Measurements from ENCODE around the gene TSHZ3. TPM values are rescaled to one million over a fixed set of nuclear protein-coding genes. Genes with fewer than 3 reads are reported as not detected.

Gene TSHZ3
- total and polyA plus RNA-seq, 12 donors, result 2.6 to 9.3 (median 7.8) TPM

GRCh38 chr19:31346184-31347059 is 2.8 kb downstream of the TSHZ3 start:
- Histone ChIP-seq H3K27ac (no peak overlapping the region), H3K4me3 (no peak overlapping the region), H3K4me1 (replicated peaks in 1 of 2) (peaks cover 4 to 23% of the 10 kb centered on the region in 2 donors), H3K27me3 (no peaks in the 10 kb centered on the region), H3K36me3 (replicated peaks in 1 of 2) (no peaks in the 10 kb centered on the region), H3K9me3 (replicated peaks in 1 of 3) (no peaks in the 10 kb centered on the region)
- DNase-seq, result no peak
- 76 to 86% (median 81%) methylated on average over 8 of the region's 8 CpGs for WGBS, 4 donors
- intact Hi-C loops (cut with DNase I), result no loop called here
- TF ChIP-seq, protein P1, sequence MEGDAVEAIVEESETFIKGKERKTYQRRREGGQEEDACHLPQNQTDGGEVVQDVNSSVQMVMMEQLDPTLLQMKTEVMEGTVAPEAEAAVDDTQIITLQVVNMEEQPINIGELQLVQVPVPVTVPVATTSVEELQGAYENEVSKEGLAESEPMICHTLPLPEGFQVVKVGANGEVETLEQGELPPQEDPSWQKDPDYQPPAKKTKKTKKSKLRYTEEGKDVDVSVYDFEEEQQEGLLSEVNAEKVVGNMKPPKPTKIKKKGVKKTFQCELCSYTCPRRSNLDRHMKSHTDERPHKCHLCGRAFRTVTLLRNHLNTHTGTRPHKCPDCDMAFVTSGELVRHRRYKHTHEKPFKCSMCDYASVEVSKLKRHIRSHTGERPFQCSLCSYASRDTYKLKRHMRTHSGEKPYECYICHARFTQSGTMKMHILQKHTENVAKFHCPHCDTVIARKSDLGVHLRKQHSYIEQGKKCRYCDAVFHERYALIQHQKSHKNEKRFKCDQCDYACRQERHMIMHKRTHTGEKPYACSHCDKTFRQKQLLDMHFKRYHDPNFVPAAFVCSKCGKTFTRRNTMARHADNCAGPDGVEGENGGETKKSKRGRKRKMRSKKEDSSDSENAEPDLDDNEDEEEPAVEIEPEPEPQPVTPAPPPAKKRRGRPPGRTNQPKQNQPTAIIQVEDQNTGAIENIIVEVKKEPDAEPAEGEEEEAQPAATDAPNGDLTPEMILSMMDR (IDR thresholded peaks at IDR 0.05), result no peak
- TF ChIP-seq POLR2A (IDR thresholded peaks at IDR 0.05), result no peak

- Histone ChIP-seq H3K36me3 (replicated peaks in 1 of 2) (no peaks in the 10 kb centered on the region), H3K27me3 (no peaks in the 10 kb centered on the region), H3K27ac (no peak overlapping the region), H3K4me3 (no peak overlapping the region), H3K9me3 (replicated peaks in 1 of 3) (no peaks in the 10 kb centered on the region), H3K4me1 (replicated peaks in 1 of 2) (peaks cover 4 to 41% of the 10 kb centered on the region in 2 donors)
- intact Hi-C loops (cut with DNase I), result no loop called here
- WGBS, 4 donors, result 67 to 73% (median 70%) methylated on average over 9 of the region's 9 CpGs
- no peak for TF ChIP-seq POLR2A (IDR thresholded peaks at IDR 0.05)
- DNase-seq, result no peak
Observed at GRCh38 chr19:31344403-31344802, 4.8 kb downstream of the TSHZ3 start.

- intact Hi-C loops (cut with DNase I), result no loop called here
- TF ChIP-seq POLR2A (IDR thresholded peaks at IDR 0.05), result no peak
- TF ChIP-seq, protein P1 (IDR thresholded peaks at IDR 0.05), result no peak
- 91 to 94% (median 92%) methylated on average over 5 of the region's 5 CpGs for WGBS, 4 donors
- H3K4me3 ChIP-seq, result no peak overlapping the region
- DNase-seq, result peak in 1 of 7 donors; percentile 0
- H3K9me3 ChIP-seq (replicated peaks in 1 of 3), result no peaks in the 10 kb centered on the region
- no peaks in the 10 kb centered on the region for H3K27me3 ChIP-seq
- peaks cover 0 to 40% of the 10 kb centered on the region in 2 donors for H3K4me1 ChIP-seq (replicated peaks in 1 of 2)
- no peaks in the 10 kb centered on the region for H3K36me3 ChIP-seq (replicated peaks in 1 of 2)
- no peak overlapping the region for H3K27ac ChIP-seq
Observed at GRCh38 chr19:31342926-31343325, 6.3 kb downstream of the TSHZ3 start.

DNA sequence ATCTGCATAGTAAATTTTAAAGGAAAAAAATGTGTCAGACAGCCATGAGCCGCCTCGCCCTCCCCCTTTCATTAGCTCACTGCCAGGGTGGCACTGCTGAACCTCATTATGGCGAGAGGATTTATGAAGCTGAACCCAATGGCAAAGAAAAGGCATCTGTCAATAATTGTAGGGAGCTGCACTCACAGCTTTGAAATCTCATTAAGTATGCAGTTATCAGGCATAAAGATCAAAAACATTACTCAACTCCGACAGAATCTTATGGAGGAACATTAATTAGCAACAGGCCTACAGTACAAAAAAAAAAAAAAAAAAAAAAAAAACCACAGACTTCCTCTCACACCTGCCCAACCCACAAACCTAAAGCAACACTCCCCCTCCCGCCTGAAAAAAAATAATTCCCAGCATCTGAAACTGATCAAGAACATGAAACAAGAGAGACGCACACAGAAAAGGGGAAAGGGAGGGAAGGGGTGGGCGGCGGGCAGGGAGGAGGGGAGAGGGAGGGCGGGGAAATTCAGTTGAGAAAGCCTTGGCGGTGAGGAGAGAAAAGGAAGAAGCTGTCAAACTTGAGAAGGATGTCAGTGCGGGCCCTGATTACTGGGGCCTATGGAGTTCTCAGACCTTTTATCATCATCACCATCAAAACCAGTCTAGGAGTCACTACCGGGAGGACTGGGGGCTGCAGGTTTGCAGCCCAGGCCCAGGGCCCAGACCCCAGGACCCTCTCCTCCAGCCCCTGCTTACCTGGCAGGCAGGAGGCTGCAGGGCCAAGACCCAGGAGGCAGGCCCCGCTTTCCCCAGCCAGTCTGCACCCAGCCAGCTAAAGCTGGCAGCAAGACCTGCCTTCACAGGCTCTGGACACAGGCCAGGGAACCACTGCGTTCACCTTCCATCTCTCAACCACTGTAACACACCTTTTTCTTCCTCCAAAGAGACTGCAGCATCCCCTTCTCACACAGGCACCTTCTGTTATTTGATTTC is 8.9 kb downstream of the TSHZ3 start:
- DNase-seq, result peak in 1 of 7 donors; percentile 16
- intact Hi-C loops (cut with DNase I), result no loop called here
- no peak for TF ChIP-seq POLR2A (IDR thresholded peaks at IDR 0.05)
- TF ChIP-seq, protein P1 (IDR thresholded peaks at IDR 0.05), result no peak
- H3K4me1 ChIP-seq (replicated peaks in 1 of 2), result peaks cover 0 to 29% of the 10 kb centered on the region in 2 donors
- WGBS, 4 donors, result 41 to 60% (median 54%) methylated on average over 14 of the region's 14 CpGs
- no peaks in the 10 kb centered on the region for H3K27me3 ChIP-seq
- no peaks in the 10 kb centered on the region for H3K9me3 ChIP-seq (replicated peaks in 1 of 3)
- no peak overlapping the region for H3K4me3 ChIP-seq
- H3K36me3 ChIP-seq (replicated peaks in 1 of 2), result peaks cover 0 to 3% of the 10 kb centered on the region in 2 donors
- H3K27ac ChIP-seq, result peak overlapping the region in 2 of 5 donors; percentile 54 to 56
